IPS-18c (cell line): ENCODE results near the gene MCC.

Source experiments
- H3K4me3 ChIP-seq: 2 replicates; pipeline ENCODE4 v1.7.0; 2013; ENCODE audit warnings: low read depth, mild to moderate bottlenecking, low read length, moderate library complexity; ENCODE audit not compliant: insufficient read depth
- H3K9me3 ChIP-seq: one replicate; pipeline ENCODE4 v1.6.1; 2013; ENCODE audit warnings: mild to moderate bottlenecking, low read length, moderate library complexity; ENCODE audit not compliant: control insufficient read depth, insufficient read depth

Gene MCC

DNA sequence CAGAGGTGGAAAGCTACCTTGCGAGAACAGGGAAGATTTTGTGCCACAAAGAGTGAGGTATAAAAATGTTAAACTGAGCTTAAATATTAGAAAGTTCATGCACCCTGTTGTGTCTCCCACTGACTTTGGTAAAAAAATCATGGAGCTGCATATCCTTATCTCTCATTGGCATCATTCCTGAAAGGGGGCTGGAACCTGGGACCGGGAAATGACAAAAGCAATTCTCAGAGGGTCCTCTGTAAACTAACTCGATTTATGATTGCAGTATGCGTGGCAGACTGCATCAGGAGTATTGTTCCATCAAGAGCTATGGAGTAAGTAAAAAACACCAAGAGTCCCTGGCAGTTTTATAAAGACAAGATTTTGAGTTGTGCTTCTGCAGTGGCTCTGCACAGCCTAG, 362.9 kb downstream of the MCC start:
- Histone ChIP-seq H3K9me3 (no peaks in the 10 kb centered on the region), H3K4me3 (no peak overlapping the region)

DNA sequence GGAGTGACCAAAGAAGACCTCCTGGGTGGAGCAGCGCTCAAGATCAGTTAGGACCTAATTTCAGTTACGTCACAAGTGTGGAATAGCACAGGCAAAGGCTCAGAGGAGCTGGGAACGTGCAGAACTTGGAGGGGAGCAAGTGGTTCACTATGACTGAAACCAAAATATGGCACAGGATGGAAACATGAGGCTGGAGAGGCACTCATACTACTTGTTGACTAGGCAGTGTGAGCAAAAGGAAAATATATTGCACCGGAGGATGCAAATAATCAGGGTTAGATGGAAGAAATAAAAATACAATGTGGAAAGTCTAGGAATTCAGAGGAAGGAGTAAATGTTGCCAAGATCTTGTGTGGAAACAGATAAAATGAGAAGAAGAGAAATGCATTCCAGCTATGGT, 363.3 kb downstream of the MCC start:
- Histone ChIP-seq H3K4me3 (no peak overlapping the region), H3K9me3 (no peaks in the 10 kb centered on the region)

DNA sequence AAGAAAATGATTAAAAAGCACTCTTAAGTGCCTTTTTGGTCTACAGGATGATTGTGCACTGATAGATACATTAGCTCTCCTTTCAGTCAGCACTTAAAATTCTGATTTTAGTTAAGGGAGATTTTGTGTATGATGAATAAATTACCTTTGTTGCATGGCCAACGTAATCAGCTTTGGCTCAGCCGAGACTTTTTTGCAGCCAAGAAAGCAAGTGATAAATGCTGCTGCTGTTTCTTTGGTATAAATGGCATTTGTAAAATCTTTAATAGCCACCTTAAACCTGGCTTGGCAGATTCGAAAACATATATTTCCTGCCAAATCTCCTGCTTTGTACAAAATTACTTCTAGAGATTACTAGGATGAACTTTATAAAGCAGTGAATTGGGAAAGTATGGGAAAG, 364.0 kb downstream of the MCC start:
- Histone ChIP-seq H3K4me3 (no peak overlapping the region), H3K9me3 (no peaks in the 10 kb centered on the region)

DNA sequence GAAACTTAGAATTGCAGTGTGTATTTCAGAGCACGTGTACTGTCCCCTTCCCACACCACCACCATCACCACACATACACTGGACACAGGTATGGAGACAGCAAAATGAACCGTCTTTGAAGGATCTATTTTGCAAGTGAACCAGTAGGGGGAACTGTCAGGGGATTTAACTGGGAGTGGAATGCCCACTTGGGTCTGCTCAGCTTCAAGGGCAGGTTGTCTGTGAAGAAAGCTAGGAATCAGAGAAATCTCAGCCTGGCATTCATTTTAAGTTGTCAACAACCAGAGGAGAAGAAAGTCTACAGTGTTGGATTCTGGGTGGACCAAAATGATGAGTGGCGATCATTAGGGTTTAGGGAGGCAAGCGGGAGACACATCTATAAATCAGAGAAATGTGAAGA, 364.6 kb downstream of the MCC start:
- H3K4me3 ChIP-seq: no peak overlapping the region
- H3K9me3 ChIP-seq: no peaks in the 10 kb centered on the region

DNA sequence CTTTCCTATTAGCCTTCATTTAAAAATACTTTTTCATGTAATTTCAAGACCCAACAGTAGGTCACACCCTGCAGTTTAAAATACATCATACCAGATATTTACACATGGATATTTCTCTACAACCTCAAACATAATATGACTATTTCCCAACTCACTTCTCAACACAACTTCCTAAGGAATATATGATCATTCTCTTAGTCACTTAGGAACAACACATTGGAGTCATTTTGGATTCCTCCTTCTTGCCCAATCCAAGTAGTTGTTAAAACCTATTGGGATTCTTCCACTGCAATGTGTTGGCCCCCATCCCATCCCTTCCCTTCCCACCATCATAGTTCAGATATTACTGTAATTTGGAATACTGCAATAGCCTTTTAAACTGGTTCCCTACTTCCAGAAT, 366.2 kb downstream of the MCC start:
- Histone ChIP-seq H3K9me3 (no peaks in the 10 kb centered on the region), H3K4me3 (no peak overlapping the region)

DNA sequence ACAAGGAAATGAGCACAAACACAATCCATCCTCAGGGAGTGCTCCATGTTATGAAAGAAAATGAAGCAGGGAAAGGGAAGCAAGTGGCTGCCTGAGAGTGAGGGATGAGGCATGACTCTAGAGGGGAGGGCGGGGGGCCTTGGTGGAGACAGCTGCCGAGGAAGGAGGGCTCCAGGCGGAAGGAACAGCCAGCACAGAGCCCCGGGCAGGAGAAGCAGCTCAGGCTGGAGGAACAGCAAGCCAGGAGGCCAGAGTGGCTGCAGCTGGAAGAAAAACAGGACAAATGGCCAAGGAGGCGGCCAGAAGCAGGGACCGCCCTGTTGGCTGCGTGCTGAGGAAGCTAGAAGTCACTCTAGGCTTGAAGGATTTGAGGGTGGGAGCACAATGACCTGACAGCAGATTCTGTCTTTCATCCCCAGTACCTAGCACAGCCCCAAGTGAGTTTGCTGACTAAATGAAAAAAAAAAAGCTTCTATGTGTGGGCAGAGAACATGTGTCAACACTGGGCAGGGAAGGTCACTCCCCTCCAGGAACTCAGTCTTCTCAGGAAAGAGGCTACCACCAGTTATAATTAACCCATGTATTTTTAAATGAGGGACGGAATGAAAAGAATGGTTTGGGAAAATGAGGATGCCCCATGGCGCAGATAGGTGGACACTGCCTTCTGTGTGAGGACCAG, 368.9 kb downstream of the MCC start:
- Histone ChIP-seq H3K9me3 (no peaks in the 10 kb centered on the region), H3K4me3 (no peak overlapping the region)

DNA sequence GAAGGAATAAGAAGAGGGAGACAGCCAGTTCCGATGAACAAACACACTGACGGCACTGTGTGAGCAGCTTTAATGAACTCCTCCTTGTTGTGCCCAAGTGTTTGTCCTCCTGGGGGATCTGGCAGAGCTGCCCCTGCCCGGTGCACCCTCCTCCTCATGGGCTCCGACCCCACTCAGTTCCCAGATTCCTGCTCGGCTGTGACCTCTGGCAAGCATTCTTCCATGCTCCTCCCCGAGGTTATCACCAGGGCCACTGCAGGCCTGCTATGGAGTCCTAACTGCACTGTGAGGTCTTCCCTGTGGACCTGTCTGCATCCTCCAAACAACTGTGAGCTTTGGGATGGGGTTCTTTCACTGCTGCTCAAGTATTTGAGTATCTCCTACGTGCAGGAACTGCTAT, 369.5 kb downstream of the MCC start:
- H3K4me3 ChIP-seq: no peak overlapping the region

DNA sequence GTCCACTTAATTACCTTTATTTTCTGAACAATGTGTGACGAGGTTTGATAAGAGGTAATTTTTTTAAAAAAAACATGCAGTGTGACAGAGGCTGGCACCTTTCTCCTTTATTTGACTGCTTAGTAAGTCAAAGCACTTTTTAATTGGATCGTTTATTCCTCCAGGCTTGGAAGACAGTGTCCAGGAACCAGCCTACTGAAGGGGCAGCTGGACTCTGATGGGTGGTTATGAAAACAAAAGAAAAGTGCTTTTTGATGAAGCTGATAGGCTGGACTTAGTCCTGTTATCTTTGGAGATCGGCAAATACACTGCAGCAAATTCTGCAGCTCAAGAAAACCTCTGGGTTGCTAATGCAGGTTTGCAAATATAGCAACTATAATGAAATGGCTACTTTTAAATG, 370.0 kb downstream of the MCC start:
- H3K9me3 ChIP-seq: no peaks in the 10 kb centered on the region
- H3K4me3 ChIP-seq: no peak overlapping the region

More for the DNA sequence above, 369.5 kb downstream of the MCC start:
- no peaks in the 10 kb centered on the region for H3K9me3 ChIP-seq

DNA sequence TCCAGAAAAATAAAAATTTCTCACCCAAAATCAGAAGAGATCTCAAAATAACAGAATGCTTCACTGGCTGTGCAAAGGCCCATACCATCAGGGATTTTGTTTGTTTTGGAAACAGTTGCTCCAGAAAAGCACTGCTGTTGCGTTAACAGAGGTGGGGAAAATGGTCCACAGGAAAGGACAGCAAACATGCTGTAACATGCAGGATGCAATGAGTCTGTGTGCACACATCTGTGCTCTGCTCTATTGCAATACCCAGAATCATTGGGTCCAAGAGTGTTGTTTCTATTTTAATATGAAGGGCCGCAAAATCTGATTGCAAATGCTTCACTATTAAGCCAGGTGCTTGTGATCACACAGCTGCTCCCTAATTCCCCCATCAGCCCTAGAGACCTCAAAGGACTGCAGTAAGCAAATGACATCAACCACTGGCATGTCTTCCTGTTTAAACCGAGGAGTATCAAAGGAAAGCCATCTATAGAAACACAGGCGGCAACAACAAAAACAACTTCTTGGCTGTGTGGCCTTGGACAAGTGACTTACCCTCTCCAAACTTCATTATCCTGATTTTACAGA, 370.6 kb downstream of the MCC start:
- H3K4me3 ChIP-seq: no peak overlapping the region
- H3K9me3 ChIP-seq: no peaks in the 10 kb centered on the region

DNA sequence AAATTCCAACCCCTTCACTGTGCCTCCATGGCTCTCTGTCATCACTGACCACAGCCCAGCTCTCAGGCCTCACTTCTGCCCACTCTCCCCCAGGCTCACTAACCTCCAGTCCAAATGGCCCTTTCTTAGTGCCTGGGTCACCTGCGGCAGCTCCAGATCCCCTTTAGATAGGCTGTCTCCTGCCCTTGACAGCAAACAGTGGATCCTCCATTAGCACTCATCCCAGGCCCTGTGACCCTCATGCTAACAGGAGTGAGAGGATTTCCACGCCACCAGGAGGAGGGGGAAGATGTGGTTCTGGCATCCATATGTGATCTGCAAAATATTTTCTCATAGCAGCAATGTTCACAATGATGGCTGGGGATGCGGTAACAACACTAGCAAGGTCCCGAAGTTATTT, 372.3 kb downstream of the MCC start:
- Histone ChIP-seq H3K9me3 (no peaks in the 10 kb centered on the region), H3K4me3 (no peak overlapping the region)

DNA sequence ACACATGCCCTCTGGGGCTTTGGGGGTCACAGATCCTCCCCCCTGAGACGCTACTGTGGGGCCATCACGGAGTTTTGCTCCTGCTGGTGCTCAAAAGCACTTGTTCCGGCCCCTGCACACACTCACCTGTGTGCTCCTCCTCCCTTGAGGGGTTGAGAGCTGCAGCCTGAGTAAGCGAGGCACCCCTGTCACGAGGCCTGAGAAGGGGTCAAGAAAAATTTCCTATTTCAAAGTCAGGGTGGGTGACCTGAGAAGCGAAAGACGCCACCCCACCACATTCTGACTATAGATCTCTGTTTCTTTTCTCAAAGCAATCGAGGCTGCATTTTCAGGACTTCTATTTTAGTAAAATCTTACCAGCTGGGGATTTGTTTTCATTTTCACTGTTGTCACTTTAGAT, 373.2 kb downstream of the MCC start:
- H3K9me3 ChIP-seq: no peaks in the 10 kb centered on the region
- no peak overlapping the region for H3K4me3 ChIP-seq

DNA sequence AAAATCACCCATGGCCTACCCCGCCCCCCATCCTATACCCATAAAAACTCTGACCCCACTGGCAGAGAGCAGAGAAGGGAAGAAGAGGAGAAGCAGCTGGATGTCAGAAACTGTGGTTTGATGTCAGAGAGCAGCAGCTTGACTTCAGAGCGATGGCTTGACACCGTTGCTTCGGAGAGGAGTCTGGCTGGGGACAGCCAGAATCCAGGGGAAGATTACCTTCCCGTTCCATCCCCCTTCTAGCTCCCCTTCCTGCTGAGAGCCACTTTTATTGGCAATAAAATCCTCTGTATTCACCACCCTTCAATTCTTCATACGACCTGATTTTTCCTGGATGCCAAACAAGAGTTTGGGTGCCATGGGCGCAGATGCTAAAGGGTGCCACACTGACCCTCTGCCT, 373.7 kb downstream of the MCC start:
- H3K4me3 ChIP-seq: no peak overlapping the region
- H3K9me3 ChIP-seq: no peaks in the 10 kb centered on the region

DNA sequence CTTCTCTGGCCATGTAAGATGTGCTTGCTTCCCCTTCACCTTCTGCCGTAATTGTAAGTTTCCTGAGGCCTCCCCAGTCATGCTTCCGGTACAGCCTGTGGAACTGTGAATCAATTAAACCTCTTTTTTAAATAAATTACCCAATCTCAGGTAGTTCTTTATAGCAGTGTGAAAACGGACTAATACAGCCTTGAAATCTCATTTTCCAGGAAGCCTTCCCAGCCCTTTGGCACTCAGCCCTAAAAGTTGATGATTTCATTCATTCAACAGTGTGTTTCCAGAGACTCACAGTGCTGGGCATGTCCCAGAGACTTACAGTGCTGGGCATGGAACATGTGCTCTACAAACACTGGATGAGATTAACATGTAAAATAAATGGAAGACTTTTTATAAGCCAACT, 375.8 kb downstream of the MCC start:
- Histone ChIP-seq H3K4me3 (no peak overlapping the region), H3K9me3 (no peaks in the 10 kb centered on the region)

DNA sequence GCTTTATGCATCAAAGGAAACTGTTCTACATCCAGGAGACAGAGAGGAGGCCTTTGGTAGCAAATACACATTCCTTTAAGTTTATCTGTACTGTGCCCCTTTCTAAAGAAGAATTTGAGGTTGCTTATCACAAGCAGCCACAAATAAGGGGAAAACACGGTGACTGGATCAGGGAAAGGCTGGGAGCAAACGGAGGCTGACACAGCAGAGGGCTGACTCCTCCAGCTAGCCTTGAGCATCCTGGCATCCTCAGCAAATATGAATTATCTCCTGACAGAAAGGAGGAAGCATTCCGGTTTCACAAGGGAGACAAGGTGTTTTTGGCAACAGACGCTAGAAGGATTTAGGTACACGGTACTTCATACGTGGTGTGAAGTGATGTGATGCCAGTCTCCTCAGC, 378.1 kb downstream of the MCC start:
- H3K4me3 ChIP-seq: no peak overlapping the region

DNA sequence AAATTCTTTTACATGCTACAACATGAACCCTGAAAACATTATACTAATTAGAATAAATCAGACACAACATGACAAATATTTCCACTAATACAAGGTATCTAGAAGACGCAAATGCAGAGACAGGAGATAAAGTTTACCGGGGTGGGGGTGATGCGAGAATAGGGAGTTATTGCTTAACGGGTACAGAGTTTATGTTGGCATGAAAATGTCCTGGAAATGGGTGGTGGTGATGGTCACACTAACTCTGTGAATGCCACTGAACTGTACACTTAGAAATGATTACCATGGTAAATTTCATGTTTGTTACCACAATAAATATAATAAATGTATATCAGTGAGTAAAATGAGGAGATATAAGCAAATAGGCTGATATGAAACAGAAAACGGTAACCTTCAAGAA, 378.9 kb downstream of the MCC start:
- H3K9me3 ChIP-seq: no peaks in the 10 kb centered on the region

More for the DNA sequence above, 378.1 kb downstream of the MCC start:
- H3K9me3 ChIP-seq: no peaks in the 10 kb centered on the region

DNA sequence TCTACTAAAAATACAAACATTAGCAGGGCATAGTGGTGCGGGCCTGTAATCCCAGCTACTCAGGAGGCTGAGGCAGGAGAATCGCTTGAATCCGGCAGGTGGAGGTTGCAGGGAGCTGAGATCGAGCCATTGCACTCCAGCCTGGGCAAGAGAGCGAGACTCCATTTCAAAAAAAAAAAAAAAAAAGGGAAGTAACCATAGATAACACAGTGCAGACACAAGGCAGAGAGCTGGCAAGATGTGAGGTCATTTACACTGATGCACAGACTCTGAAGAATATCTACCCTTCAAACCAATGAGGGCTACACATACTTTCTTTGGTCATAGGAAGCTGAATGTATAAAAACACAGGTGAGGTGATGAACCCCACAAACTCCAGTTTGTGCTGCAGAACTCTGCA, 379.8 kb downstream of the MCC start:
- Histone ChIP-seq H3K9me3 (no peaks in the 10 kb centered on the region), H3K4me3 (no peak overlapping the region)

More for the DNA sequence above, 378.9 kb downstream of the MCC start:
- no peak overlapping the region for H3K4me3 ChIP-seq

DNA sequence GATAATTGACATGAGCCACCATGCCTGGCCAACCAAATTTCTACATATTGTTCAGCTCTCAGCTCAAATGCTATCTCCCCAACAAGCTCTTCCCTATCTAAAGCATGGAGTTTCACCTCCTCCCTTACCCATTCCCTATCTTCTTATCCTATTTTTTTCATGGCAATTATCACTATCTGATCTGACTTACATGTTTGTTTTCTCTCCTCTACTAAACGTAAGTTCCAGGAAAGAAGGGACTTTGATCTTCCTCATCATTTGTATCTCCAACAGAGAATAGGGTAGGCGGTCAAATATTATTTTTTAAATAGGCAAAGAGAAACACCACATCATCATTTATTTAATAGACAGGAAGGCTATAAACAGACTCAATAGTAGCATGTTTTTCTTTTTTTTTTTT, 381.4 kb downstream of the MCC start:
- Histone ChIP-seq H3K9me3 (no peaks in the 10 kb centered on the region), H3K4me3 (no peak overlapping the region)

DNA sequence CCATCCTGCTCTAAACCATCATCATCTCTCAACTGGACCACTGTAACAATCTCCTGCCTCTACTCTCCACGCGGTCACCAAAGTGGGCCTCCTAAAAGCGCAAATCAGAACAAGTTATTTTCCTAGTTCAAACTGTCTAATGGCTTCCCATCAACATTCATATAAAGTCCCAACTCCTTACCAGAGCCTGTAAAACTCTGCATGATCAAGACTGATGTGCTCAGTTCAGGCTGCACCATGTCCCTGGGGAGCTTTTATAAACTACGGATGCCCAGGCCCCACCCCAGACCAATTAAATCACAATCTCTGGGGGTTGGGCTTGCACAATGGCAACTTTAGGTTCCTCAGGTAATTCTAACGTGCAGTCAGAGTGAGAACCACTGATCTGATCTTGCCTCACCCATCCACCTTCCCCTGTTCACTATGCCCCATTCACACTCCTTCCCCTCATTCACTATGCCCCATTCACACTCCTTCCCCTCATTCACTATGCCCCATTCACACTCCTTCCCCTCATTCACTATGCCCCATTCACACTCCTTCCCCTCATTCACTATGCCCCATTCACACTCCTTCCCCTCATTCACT, 382.5 kb downstream of the MCC start:
- Histone ChIP-seq H3K4me3 (no peak overlapping the region), H3K9me3 (no peaks in the 10 kb centered on the region)

DNA sequence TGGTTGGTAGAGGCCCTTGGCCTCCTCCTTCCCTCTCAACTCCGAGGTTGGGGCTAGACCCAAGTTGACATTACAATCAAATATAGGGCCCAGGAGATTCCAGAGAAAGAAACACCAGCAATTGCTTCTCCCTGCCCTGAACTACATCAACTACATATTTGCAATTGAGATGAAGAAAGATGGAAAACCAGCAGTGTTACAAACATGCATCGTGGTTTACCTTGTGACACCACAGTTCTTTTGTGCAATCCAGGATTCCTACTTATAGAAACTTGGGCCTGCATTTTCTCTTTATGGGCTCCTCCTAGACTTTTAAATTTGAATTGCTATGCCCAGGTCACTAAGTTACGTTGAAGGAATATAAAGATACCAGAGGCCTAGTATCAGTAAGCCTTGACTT, 384.9 kb downstream of the MCC start:
- Histone ChIP-seq H3K4me3 (no peak overlapping the region), H3K9me3 (no peaks in the 10 kb centered on the region)
